HepG2 (cell line): ENCODE data around the gene NEK6. TPM values are rescaled to one million over a fixed set of nuclear protein-coding genes. Genes with fewer than 3 reads are reported as not detected.
A peak's percentile ranks its signal among the peaks of the same experiment; 100 is the strongest.

ENCODE experiments used
- ATAC-seq: fragments of 200-7000 bp; cut with Tn5 transposase; 3 replicates; pipeline ENCODE4 v1.9.1; 2020; ENCODE audit warnings: mild to moderate bottlenecking, moderate library complexity
- BruUV-seq: library from RNA; stranded (reverse); fragments of 400-500 nt; replicated peaks from 2 replicates; lab custom pipeline; 2021; lab: Mats Ljungman, UMichigan
- CTCF ChIA-PET: fragments of 300-600 bp; formaldehyde crosslinking; extraction: SDS; loops from one replicate; lab custom pipeline; 2021; ENCODE audit warnings: low total read pairs, inconsistent platforms, low intra/inter-chr PET ratio; lab: Yijun Ruan, JAX
- POLR2A ChIA-PET: fragments of 350-600 bp; sonication (Branson Sonifier 250); formaldehyde crosslinking; loops from one replicate; lab custom pipeline; 2020; ENCODE audit warnings: antibody characterized with exemption, inconsistent platforms; lab: Yijun Ruan, JAX
- DNase-seq: peaks from one replicate; pipeline ENCODE4 v3.0.0-alpha.2; 2015; ENCODE audit warnings: low spot score
- FAIRE-seq: peaks from 3 replicates; lab custom pipeline; 2011; peaks lifted over from hg19 to GRCh38; lab: Jason Lieb, UNC
- H2AFZ ChIP-seq: one replicate; pipeline ENCODE4 v1.6.1; 2011; ENCODE audit warnings: low read length, inconsistent platforms
- H3K27ac ChIP-seq: fragments of 300-600 bp; 3 replicates; pipeline ENCODE4 v1.8.0; 2011; ENCODE audit warnings: mixed run types, mild to moderate bottlenecking, mixed read lengths, low read length, inconsistent platforms; ENCODE audit not compliant: insufficient read depth; ENCODE audit errors: extremely low read length
- H3K27me3 ChIP-seq, 2 experiments: fragments of 200-600 bp in 1 of 2; 2 replicates in 1 of 2; 3 replicates in 1 of 2; pipeline versions ENCODE4 v1.6.0 to v1.8.0; 2011; ENCODE audit warnings: low read length in 2 of 2, mild to moderate bottlenecking in 2 of 2, moderate library complexity in 2 of 2, inconsistent platforms in 1 of 2; ENCODE audit not compliant: insufficient read depth in 2 of 2, control insufficient read depth in 1 of 2
- H3K36me3 ChIP-seq, 2 experiments: fragments of 200-600 bp in 1 of 2; replicated peaks in 1 of 2; 2 replicates in 1 of 2; 3 replicates in 1 of 2; pipeline versions ENCODE4 v1.5.1 to v1.8.0; 2011; ENCODE audit warnings: low read length in 2 of 2, inconsistent platforms in 1 of 2; ENCODE audit not compliant: insufficient read depth in 2 of 2, control insufficient read depth in 1 of 2
- H3K4me1 ChIP-seq: 2 replicates; pipeline ENCODE4 v1.5.1; 2012; ENCODE audit warnings: low read length, inconsistent platforms; ENCODE audit not compliant: insufficient read depth
- H3K4me2 ChIP-seq: 2 replicates; pipeline ENCODE4 v1.6.0; 2011; ENCODE audit warnings: low read depth, low read length, inconsistent platforms
- H3K4me3 ChIP-seq, 3 experiments: fragments of 200-600 bp in 1 of 3; sonication (generic), shearing (Covaris generic) in 1 of 3; replicated peaks in 1 of 3; 2 replicates each; pipeline ENCODE4 v1.5.1; 2011 to 2016; ENCODE audit warnings: low read length in 3 of 3, inconsistent platforms in 2 of 3, low read depth in 2 of 3, mild to moderate bottlenecking in 2 of 3, control low read depth in 1 of 3, mixed read lengths in 1 of 3; ENCODE audit not compliant: insufficient read depth in 1 of 3
- H3K79me2 ChIP-seq: one replicate; pipeline ENCODE4 v1.6.1; 2011; ENCODE audit warnings: low read length, inconsistent platforms; ENCODE audit not compliant: insufficient read depth
- H3K9ac ChIP-seq: 2 replicates; pipeline ENCODE4 v1.6.0; 2011; ENCODE audit warnings: mild to moderate bottlenecking, low read depth, low read length, inconsistent platforms; ENCODE audit not compliant: insufficient read depth
- H3K9me3 ChIP-seq: 2 replicates; pipeline ENCODE4 v1.5.1; 2012; ENCODE audit warnings: mild to moderate bottlenecking, low read length
- H4K20me1 ChIP-seq: 2 replicates; pipeline ENCODE4 v1.6.0; 2011; ENCODE audit warnings: inconsistent platforms, mild to moderate bottlenecking, low read length, moderate library complexity; ENCODE audit not compliant: insufficient read depth
- AGO2 ChIP-seq: fragments of 200-400 bp; formaldehyde crosslinking; optimal IDR thresholded peaks from 2 replicates; pipeline ENCODE3; 2017; ENCODE audit warnings: mild to moderate bottlenecking, low read depth, low read length, moderate library complexity
- ATF4 ChIP-seq, 2 experiments: fragments of 450-650 bp in 1 of 2; sonication (generic) in 1 of 2; formaldehyde crosslinking; IDR thresholded peaks; 2 replicates each; pipeline versions ENCODE4 v1.5.0 to v1.8.0; 2020 to 2022; ENCODE audit warnings: mild to moderate bottlenecking in 1 of 2, missing genetic modification reagents in 1 of 2
- IKZF5 ChIP-seq: IDR thresholded peaks from 2 replicates; pipeline ENCODE4 v1.6.1; 2018; ENCODE audit warnings: missing genetic modification reagents, mild to moderate bottlenecking, missing compliant biosample characterization
- KIAA2018 ChIP-seq: sonication (generic); formaldehyde crosslinking; IDR thresholded peaks from 2 replicates; pipeline ENCODE4 v1.5.0; 2020; ENCODE audit warnings: mild to moderate bottlenecking, missing genetic modification reagents, borderline replicate concordance
- MAFF ChIP-seq: IDR thresholded peaks from 2 replicates; pipeline ENCODE4 v1.6.1; 2011; ENCODE audit warnings: low read depth, low read length, improper control_type of control experiment
- RBM39 ChIP-seq: fragments of 200-400 bp; formaldehyde crosslinking; IDR thresholded peaks from one replicate; pipeline ENCODE4 v1.6.1; 2018; ENCODE audit warnings: antibody characterized with exemption, mild to moderate bottlenecking, low read depth, low read length; ENCODE audit not compliant: poor library complexity, severe bottlenecking
- ZNF768 ChIP-seq: sonication (generic); formaldehyde crosslinking; IDR thresholded peaks from 2 replicates; pipeline ENCODE4 v1.4.0; 2020; ENCODE audit warnings: missing genetic modification reagents
- ZXDC ChIP-seq: sonication (generic); formaldehyde crosslinking; IDR thresholded peaks from 2 replicates; pipeline ENCODE4 v1.5.0; 2020; ENCODE audit warnings: mild to moderate bottlenecking, missing genetic modification reagents
- WGBS: methylation state at CpG from one replicate; pipeline ENCODE4 v1.1.6; 2017; ENCODE audit warnings: low lambda C conversion rate; 5-methylcytosine and 5-hydroxymethylcytosine counted together
- in situ Hi-C: cut with HindIII; loops from 2 replicates; pipeline ENCODE4 v1.10.0; 2017; ENCODE audit warnings: low pct_unique_long_range_greater_than_20kb; ENCODE audit not compliant: extremely low pct_ligation_motif_present
- intact Hi-C: fragments of 100-400 bp; cut with micrococcal nuclease; formaldehyde crosslinking; loops from one replicate; pipeline ENCODE4 v1.10.0; 2022; ENCODE audit not compliant: unreplicated experiment
- polyA plus RNA-seq, 8 experiments: library from polyadenylated mRNA; depleted of rRNA in 3 of 8; stranded (reverse) in 7 of 8; unstranded in 1 of 8; fragments of >200 nt; fragmentation: Illumina TruSeq in 4 of 8; extraction: Trizol in 4 of 8; gene quantifications; 2 replicates each; pipeline versions ENCODE4 v1.2.1 to v1.2.3, GENCODE V29; 2011 to 2016; ENCODE audit warnings: low read depth in 4 of 8, missing spikeins in 1 of 8, mixed read lengths in 1 of 8; ENCODE audit not compliant: insufficient read depth in 1 of 8
- total RNA-seq, 5 experiments: library from RNA; depleted of rRNA; stranded (reverse); fragments of >200 nt; fragmentation: Illumina TruSeq; extraction: Trizol; gene quantifications; 2 replicates each; pipeline ENCODE4 v1.2.3, GENCODE V29; 2016; ENCODE audit warnings: low read depth in 1 of 5
- TF ChIP-seq, protein P1 (sequence below): sonication (generic); formaldehyde crosslinking; IDR thresholded peaks from 2 replicates; pipeline ENCODE4 v1.5.0; 2020; ENCODE audit warnings: mild to moderate bottlenecking, low read depth, missing genetic modification reagents, borderline replicate concordance

The NEK6 gene
- total and polyA plus RNA-seq, 2 of the 13 experiments (the other 11 are each of a cell fraction or from before 2014, with no cell fraction given): 30.4 to 119 TPM

- Histone ChIP-seq H2AFZ (no peak overlapping the region), H3K4me1 (peaks cover 94% of the 10 kb centered on the region), H3K4me2 (0 out of 2 replicates have a peak overlapping the region, but pooled peaks have one; percentile 77), H3K27me3 (no peaks in the 10 kb centered on the region), H4K20me1 (peaks cover 13% of the 10 kb centered on the region; the same call in 1 of the 2 replicates), H3K4me3 (no peak overlapping the region), H3K9ac (no peak overlapping the region), H3K27ac (peak overlapping the region; percentile 82), H3K9me3 (no peaks in the 10 kb centered on the region), H3K79me2 (peaks cover 88% of the 10 kb centered on the region), H3K36me3 (peaks cover 18 to 22% of the 10 kb centered on the region in 2 experiments)
- no peak for FAIRE-seq
- WGBS: 92% methylated on average over 10 of the region's 14 CpGs
- CTCF ChIA-PET: no interaction called here
- BruUV-seq: no TSS peak
- intact Hi-C loops: loop anchor here (10.0 kb wide), 1 partner anchor 152 kb away; no protein-coding TSS in a partner anchor
- in situ Hi-C loops: no loop called here
- DNase-seq: no peak
- POLR2A ChIA-PET: no interaction called here
- ATAC-seq: no peak
- no peak for TF ChIP-seq ZXDC
- no peak for TF ChIP-seq IKZF5 (CRISPR knock-in tag)
- no peak for TF ChIP-seq ATF4 (CRISPR knock-in tag; IDR thresholded peaks at IDR 0.05)
- TF ChIP-seq MAFF: no peak
- TF ChIP-seq AGO2: peak; percentile 55
- TF ChIP-seq RBM39: peak; percentile 34
- TF ChIP-seq KIAA2018 (CRISPR knock-in tag): no peak
- TF ChIP-seq ZNF768: no peak
- TF ChIP-seq, protein P1, sequence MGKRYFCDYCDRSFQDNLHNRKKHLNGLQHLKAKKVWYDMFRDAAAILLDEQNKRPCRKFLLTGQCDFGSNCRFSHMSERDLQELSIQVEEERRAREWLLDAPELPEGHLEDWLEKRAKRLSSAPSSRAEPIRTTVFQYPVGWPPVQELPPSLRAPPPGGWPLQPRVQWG (CRISPR knock-in tag): no peak
Measured at GRCh38 chr9:124286292-124286931, 28.7 kb downstream of the NEK6 start.
